Measurements from ENCODE around the gene SLC22A7.
"Not testable (repeated sequence)": the region's sequence is repeated elsewhere in the genome, so short reads cannot be mapped to it uniquely, and the experiment has no call there.

The SLC22A7 gene

GRCh38 chr6:43299338-43300293 lies 1.6 kb downstream of the SLC22A7 start:
- in situ Hi-C loops (cut with HindIII; ENCODE audit: low sequenced_read_pairs) = no loop called here

- in situ Hi-C loops (cut with HindIII; ENCODE audit: low sequenced_read_pairs) = no loop called here
Observed at GRCh38 chr6:43301081-43301870, 3.2 kb downstream of the SLC22A7 start.

- in situ Hi-C loops (cut with HindIII; ENCODE audit: low sequenced_read_pairs) = no loop called here
Observed at GRCh38 chr6:43302126-43302525, 4.1 kb downstream of the SLC22A7 start.

GRCh38 chr6:43303006-43303405 lies 4.9 kb downstream of the SLC22A7 start:
- in situ Hi-C loops (cut with HindIII; ENCODE audit: low sequenced_read_pairs) = not testable (repeated sequence)

- in situ Hi-C loops (cut with HindIII; ENCODE audit: low sequenced_read_pairs) = no loop called here
Observed at GRCh38 chr6:43303751-43304331, 5.8 kb downstream of the SLC22A7 start.

GRCh38 chr6:43304361-43304760 lies 6.3 kb downstream of the SLC22A7 start:
- in situ Hi-C loops (cut with HindIII; ENCODE audit: low sequenced_read_pairs) = no loop called here

- in situ Hi-C loops (cut with HindIII; ENCODE audit: low sequenced_read_pairs) = no loop called here
Observed at GRCh38 chr6:43304882-43305281, 6.8 kb downstream of the SLC22A7 start.

- in situ Hi-C loops (cut with HindIII; ENCODE audit: low sequenced_read_pairs) = no loop called here
Observed at GRCh38 chr6:43306086-43306485, 8.0 kb downstream of the SLC22A7 start.

- in situ Hi-C loops (cut with HindIII; ENCODE audit: low sequenced_read_pairs) = no loop called here
Observed at GRCh38 chr6:43307451-43308100, 9.5 kb downstream of the SLC22A7 start.

- in situ Hi-C loops (cut with HindIII; ENCODE audit: low sequenced_read_pairs) = no loop called here
Observed at GRCh38 chr6:43308101-43308989, 10.3 kb downstream of the SLC22A7 start, which contains the start of gene CRIP3. Gene CRIP3, minus strand, starts transcription at chr6:43308826. Its CDS starts 34 bp downstream, at chr6:43308792.

- in situ Hi-C loops (cut with HindIII; ENCODE audit: low sequenced_read_pairs) = no loop called here
Observed at GRCh38 chr6:43308990-43309477, 11.0 kb downstream of the SLC22A7 start.

GRCh38 chr6:43310134-43310533 lies 12.1 kb downstream of the SLC22A7 start:
- in situ Hi-C loops (cut with HindIII; ENCODE audit: low sequenced_read_pairs) = no loop called here

- in situ Hi-C loops (cut with HindIII; ENCODE audit: low sequenced_read_pairs) = no loop called here
Observed at GRCh38 chr6:43310624-43311023, 12.6 kb downstream of the SLC22A7 start.

GRCh38 chr6:43311666-43312065 lies 13.6 kb downstream of the SLC22A7 start:
- in situ Hi-C loops (cut with HindIII; ENCODE audit: low sequenced_read_pairs) = no loop called here

GRCh38 chr6:43313813-43314212 lies 15.8 kb downstream of the SLC22A7 start:
- in situ Hi-C loops (cut with HindIII; ENCODE audit: low sequenced_read_pairs) = no loop called here

GRCh38 chr6:43318011-43318410 lies 20.0 kb downstream of the SLC22A7 start:
- in situ Hi-C loops (cut with HindIII; ENCODE audit: low sequenced_read_pairs) = no loop called here

- in situ Hi-C loops (cut with HindIII; ENCODE audit: low sequenced_read_pairs) = no loop called here
Observed at GRCh38 chr6:43325876-43326275, 27.8 kb downstream of the SLC22A7 start.

- in situ Hi-C loops (cut with HindIII; ENCODE audit: low sequenced_read_pairs) = no loop called here
Observed at GRCh38 chr6:43328528-43328927, 30.5 kb downstream of the SLC22A7 start.

GRCh38 chr6:43331470-43331869 lies 33.4 kb downstream of the SLC22A7 start:
- in situ Hi-C loops (cut with HindIII; ENCODE audit: low sequenced_read_pairs) = no loop called here

GRCh38 chr6:43331891-43332290 lies 33.8 kb downstream of the SLC22A7 start:
- in situ Hi-C loops (cut with HindIII; ENCODE audit: low sequenced_read_pairs) = no loop called here
